Measurements from ENCODE around the gene TAOK2.

The TAOK2 gene

DNA sequence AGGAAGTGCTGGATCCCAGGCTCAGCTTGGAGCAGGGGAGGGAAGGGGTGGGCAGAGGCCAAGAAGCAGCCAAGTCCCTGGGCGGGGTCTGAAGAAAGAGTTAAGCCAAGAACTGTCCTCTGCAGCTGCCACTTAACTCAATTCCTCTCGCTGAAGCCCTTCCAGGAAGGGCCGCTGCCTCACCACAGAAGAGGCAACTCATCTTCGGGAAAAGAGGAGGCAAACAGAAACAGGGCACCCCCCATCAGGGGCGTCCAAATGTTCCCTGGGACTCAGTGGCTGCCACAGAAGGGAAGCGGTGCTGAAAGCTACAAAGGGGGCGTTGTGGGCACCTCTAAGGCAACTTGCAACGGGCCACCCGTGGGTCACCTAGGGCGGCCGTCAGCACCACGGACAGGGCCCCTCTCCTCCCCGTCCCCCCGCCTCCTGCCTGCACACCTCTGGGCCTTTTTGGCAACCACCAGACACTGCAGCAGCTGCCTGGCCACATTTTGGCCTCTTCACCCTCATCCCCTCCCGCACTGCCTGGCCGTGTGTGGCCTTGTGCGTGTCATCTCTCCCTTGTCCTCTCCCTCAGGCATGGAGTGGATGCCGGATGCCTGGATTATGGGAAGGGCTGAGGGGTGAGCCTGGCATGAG is 54.9 kb downstream of the TAOK2 start:
- TF ChIP-seq, protein P1, sequence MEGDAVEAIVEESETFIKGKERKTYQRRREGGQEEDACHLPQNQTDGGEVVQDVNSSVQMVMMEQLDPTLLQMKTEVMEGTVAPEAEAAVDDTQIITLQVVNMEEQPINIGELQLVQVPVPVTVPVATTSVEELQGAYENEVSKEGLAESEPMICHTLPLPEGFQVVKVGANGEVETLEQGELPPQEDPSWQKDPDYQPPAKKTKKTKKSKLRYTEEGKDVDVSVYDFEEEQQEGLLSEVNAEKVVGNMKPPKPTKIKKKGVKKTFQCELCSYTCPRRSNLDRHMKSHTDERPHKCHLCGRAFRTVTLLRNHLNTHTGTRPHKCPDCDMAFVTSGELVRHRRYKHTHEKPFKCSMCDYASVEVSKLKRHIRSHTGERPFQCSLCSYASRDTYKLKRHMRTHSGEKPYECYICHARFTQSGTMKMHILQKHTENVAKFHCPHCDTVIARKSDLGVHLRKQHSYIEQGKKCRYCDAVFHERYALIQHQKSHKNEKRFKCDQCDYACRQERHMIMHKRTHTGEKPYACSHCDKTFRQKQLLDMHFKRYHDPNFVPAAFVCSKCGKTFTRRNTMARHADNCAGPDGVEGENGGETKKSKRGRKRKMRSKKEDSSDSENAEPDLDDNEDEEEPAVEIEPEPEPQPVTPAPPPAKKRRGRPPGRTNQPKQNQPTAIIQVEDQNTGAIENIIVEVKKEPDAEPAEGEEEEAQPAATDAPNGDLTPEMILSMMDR (conservative IDR thresholded peaks at IDR 0.05; ENCODE audit: low read depth, low read length) = no peak
- no peak for DNase-seq (ENCODE audit: low read depth)
- H3K4me3 ChIP-seq (ENCODE audit: low read depth, low read length) = no peak overlapping the region

DNA sequence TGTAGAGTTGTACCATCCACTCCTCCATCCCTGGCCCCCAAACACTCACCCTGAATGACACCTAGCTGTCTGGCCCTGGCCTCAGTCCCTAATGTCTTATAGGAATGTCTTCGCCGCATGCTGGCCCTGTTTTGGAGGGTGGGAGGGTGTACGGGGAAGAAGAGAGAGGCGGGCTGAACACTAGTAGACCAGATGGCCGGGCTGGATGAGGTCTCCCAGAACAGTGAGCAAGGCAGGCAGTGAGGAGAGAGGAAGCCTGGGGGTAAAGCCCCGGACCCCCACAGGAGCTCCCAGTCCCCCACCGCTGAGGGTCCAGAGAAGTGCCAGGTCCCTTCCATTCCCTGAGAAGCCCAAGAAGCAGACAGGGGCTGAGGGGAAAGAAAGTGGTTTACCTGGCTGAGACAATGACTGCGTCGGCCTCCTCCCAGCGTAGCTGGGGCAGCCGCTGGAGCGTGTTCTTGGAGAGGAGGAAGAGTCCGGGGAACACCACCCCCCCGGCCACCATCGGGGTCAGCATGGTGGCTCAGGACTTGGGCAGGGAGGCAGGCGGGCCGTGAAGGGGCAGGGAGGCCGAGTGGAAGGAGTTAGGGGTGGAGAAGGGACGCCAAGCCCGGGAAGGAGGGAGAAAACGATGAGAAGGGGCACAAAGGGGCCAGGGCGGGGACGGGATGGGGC is 56.5 kb downstream of the TAOK2 start:
- H3K4me3 ChIP-seq (ENCODE audit: low read depth, low read length) = no peak overlapping the region
- DNase-seq (ENCODE audit: low read depth) = no peak
- TF ChIP-seq, protein P1 (conservative IDR thresholded peaks at IDR 0.05; ENCODE audit: low read depth, low read length) = no peak

DNA sequence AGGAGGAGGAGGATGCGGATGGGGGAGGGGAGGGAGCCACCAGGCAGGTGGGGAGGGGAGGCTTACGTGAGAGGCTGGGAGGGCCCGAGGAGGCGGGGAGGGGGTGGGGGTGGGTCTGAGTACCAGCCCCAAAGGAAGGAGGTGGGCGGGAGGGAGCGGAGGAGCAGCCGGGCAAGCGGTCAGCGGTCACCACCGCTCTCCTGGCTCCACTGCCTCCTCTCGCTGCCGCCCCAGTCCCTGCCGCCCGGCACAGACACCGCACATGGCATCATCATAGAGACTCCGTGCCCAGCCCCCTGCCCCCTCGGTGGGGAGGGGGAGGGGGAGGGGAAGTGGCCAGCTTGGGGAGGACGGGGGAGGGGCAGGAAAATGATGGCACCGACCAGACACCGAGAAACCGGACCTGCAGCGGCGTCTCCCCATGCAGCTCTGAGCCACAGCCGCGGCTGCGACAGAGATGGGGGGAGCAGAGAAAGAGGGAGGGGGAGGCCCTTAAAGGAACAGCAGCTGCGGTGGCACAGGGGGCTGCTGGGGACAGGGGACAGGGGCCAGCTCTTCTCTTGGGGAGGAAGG is 57.3 kb downstream of the TAOK2 start, which contains the start of gene TLCD3B:
TLCD3B (minus strand) TSS at position 431 of the 573 bp plus-strand sequence. CDS start 744 bp downstream, outside the sequence.
- no peak for DNase-seq (ENCODE audit: low read depth)
- H3K4me3 ChIP-seq (ENCODE audit: low read depth, low read length) = no peak within 1 kb of the TSS
- TF ChIP-seq, protein P1 (conservative IDR thresholded peaks at IDR 0.05; ENCODE audit: low read depth, low read length) = no peak

DNA sequence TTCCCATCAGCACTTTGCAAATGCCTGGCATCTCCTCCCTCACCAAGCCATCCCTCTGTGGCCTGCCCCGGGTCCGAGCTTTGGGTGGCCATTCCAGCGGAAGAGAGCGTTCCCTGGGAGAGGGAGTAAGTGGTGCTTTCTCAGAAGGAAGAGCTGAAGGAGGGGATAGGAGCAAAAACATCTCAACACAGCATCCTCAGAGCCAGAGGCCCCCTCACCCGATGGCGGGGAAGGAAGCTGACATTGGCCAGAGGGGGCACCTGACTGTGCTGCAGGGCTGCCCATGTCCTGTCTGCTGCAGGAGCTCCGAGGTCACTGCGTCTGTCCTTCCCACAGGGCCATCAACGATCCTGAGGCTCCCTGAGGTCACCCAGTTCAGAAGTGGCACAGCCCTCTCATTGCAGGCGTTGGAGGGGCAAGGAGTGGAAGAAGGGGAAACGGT is 57.8 kb downstream of the TAOK2 start:
- TF ChIP-seq, protein P1 (conservative IDR thresholded peaks at IDR 0.05; ENCODE audit: low read depth, low read length) = no peak
- no peak for DNase-seq (ENCODE audit: low read depth)
- no peak overlapping the region for H3K4me3 ChIP-seq (ENCODE audit: low read depth, low read length)

DNA sequence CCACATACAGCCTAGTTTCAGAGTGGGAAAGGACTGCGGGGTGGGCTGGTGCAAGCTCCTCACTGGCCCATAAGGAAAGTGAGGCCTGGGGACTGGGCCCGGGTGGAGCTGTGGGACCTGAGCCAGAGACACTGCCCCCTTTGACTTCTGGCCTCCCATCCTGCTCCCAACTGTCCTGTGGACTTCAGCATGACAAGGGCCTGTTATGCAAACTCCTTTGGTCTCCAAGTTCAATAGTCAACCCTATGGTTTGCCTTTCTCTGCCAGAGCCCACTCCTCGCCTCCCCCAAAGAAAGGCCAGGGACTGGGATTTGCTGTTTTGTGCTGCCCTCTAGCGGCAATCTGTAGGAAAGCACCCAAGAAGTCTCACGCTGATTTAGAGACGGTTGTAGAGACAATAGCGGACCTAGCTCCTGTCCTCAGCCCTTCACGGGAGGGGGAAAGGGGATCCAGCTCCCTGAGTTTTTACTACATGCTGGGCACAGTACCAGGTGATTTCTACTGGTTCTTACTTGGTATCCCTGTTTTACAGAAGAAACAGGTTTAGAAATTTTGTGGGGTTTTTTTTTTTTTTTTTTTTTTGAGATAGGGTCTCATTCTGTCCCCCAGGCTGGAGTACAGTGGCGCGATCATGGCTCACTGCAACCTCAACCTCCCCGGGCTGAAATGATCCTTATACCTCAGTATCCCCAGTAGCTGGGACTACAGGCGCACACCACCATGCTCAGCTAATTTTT is 58.6 kb downstream of the TAOK2 start:
- DNase-seq (ENCODE audit: low read depth) = peak; percentile 81
- no peak overlapping the region for H3K4me3 ChIP-seq (ENCODE audit: low read depth, low read length)

DNA sequence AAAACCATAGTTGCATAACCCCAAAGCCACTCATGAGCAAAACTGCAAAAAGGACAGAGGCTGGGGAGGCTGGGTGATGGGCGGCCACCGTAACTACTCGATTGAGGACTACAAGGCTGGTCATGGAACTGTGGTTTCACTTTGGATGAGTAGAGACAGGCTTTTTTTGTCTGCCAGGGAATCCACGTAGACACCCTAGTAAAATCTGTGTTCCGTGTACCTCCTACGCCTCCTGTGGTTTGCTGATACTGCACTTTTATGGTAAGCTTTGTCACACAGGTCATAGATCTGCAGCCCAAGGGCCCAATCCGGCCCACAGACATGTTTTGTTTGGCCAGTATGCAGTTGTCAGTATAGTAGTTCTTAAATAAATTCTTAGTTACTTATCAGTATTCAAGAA is 59.6 kb downstream of the TAOK2 start:
- TF ChIP-seq, protein P1 (conservative IDR thresholded peaks at IDR 0.05; ENCODE audit: low read depth, low read length) = no peak
- no peak for DNase-seq (ENCODE audit: low read depth)
- H3K4me3 ChIP-seq (ENCODE audit: low read depth, low read length) = no peak overlapping the region

More for the DNA sequence above, 58.6 kb downstream of the TAOK2 start:
- TF ChIP-seq, protein P1 (conservative IDR thresholded peaks at IDR 0.05; ENCODE audit: low read depth, low read length) = peak; percentile 83
